Measurements from ENCODE around the gene GYS1.

DNA sequence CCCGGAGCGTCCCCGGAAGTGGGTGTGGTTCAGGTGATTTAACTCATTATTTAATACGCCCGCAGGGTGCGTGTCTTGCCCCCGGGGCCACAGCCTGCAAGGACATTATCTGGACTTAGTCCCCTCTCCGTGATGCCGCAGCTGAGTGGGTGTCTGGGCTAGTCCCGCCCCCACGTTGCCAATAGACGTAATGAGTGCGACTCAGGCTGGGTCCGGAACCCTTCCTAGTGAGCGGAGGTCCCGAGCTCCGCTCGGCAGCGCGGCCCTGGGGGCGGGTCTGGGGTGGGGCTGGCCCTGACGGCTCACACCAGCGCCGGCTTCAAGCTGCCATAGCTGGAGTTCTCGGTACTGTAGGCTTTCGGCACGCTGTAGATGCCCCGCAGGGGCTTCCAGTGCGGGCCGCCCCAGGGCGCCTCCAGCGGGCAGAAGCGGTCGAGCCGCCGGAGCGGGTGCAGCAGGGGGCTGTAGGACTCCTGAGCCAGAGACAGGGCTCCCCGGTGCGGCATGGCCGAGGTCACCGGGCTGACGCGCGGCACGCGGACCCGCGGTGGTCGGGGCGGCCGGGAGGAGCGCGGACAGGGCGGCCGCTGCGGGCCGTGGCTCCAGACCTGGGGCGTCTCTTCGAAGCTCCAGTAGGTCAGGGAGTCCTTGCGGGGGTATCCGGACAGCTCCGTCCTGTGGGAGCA lies 24.7 kb upstream of the GYS1 start:
- no peak for TF ChIP-seq POLR2AphosphoS5 (IDR thresholded peaks at IDR 0.05)
- TF ChIP-seq POLR2A (IDR thresholded peaks at IDR 0.05), result no peak
- TF ChIP-seq, protein P1, sequence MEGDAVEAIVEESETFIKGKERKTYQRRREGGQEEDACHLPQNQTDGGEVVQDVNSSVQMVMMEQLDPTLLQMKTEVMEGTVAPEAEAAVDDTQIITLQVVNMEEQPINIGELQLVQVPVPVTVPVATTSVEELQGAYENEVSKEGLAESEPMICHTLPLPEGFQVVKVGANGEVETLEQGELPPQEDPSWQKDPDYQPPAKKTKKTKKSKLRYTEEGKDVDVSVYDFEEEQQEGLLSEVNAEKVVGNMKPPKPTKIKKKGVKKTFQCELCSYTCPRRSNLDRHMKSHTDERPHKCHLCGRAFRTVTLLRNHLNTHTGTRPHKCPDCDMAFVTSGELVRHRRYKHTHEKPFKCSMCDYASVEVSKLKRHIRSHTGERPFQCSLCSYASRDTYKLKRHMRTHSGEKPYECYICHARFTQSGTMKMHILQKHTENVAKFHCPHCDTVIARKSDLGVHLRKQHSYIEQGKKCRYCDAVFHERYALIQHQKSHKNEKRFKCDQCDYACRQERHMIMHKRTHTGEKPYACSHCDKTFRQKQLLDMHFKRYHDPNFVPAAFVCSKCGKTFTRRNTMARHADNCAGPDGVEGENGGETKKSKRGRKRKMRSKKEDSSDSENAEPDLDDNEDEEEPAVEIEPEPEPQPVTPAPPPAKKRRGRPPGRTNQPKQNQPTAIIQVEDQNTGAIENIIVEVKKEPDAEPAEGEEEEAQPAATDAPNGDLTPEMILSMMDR (IDR thresholded peaks at IDR 0.05), result peak in 1 of 2 donors; percentile 46
- no peak for TF ChIP-seq EP300 (IDR thresholded peaks at IDR 0.05)

All from suprapubic skin (tissue), 4 donors.